Stimulated activated CD8-positive, alpha-beta memory T cell treated with anti-CD3 and anti-CD28 coated beads, Interleukin-2, amount 100 ng/mL, for 1 hour (primary cell): ENCODE measurements around the gene LHFPL6.

Experiments
- DNase-seq, 2 donors: peaks; one replicate each; pipeline ENCODE4 v3.0.0-alpha.2; 2020; ENCODE audit warnings: low read depth in 2 of 2

LHFPL6 gene

GRCh38 chr13:39411511-39411910 is 191.5 kb downstream of the LHFPL6 start:
- no peak for DNase-seq

GRCh38 chr13:39410964-39411363 is 192.0 kb downstream of the LHFPL6 start:
- no peak for DNase-seq

GRCh38 chr13:39410096-39410901 is 192.7 kb downstream of the LHFPL6 start:
- no peak for DNase-seq

GRCh38 chr13:39408512-39408911 is 194.5 kb downstream of the LHFPL6 start:
- no peak for DNase-seq

GRCh38 chr13:39407786-39408185 is 195.2 kb downstream of the LHFPL6 start:
- DNase-seq: no peak

GRCh38 chr13:39407138-39407537 is 195.9 kb downstream of the LHFPL6 start:
- DNase-seq: no peak

GRCh38 chr13:39406688-39407087 is 196.3 kb downstream of the LHFPL6 start:
- DNase-seq: no peak

GRCh38 chr13:39405596-39406205 is 197.3 kb downstream of the LHFPL6 start:
- DNase-seq: no peak

GRCh38 chr13:39405107-39405506 is 197.9 kb downstream of the LHFPL6 start:
- no peak for DNase-seq

- no peak for DNase-seq
These were observed 199.9 kb downstream of the LHFPL6 start for GRCh38 chr13:39403106-39403505.

- no peak for DNase-seq
These were observed 200.6 kb downstream of the LHFPL6 start for GRCh38 chr13:39402221-39402970.

GRCh38 chr13:39401756-39402155 is 201.2 kb downstream of the LHFPL6 start:
- DNase-seq: no peak

GRCh38 chr13:39401046-39401705 is 201.8 kb downstream of the LHFPL6 start:
- DNase-seq: no peak

- DNase-seq: no peak
These were observed 203.9 kb downstream of the LHFPL6 start for GRCh38 chr13:39399102-39399501.

GRCh38 chr13:39397896-39398265 is 205.1 kb downstream of the LHFPL6 start:
- DNase-seq: no peak

GRCh38 chr13:39397226-39397895 is 205.6 kb downstream of the LHFPL6 start:
- DNase-seq: no peak

GRCh38 chr13:39394796-39395678 is 208.0 kb downstream of the LHFPL6 start:
- DNase-seq: no peak

- no peak for DNase-seq
These were observed 211.2 kb downstream of the LHFPL6 start for GRCh38 chr13:39391761-39392160.

GRCh38 chr13:39389013-39389412 is 214.0 kb downstream of the LHFPL6 start:
- DNase-seq: no peak

GRCh38 chr13:39385621-39386231 is 217.3 kb downstream of the LHFPL6 start:
- no peak for DNase-seq
